Measurements from ENCODE around the gene COBLL1.
"Not testable (repeated sequence)": the region's sequence is repeated elsewhere in the genome, so short reads cannot be mapped to it uniquely, and the experiment has no call there.

The COBLL1 gene

GRCh38 chr2:164710837-164711765 lies 130.5 kb downstream of the COBLL1 start:
- DNase-seq, result no peak

- not testable (repeated sequence) for DNase-seq
Measured at GRCh38 chr2:164710252-164710836, 131.3 kb downstream of the COBLL1 start.

GRCh38 chr2:164706522-164706921 lies 135.1 kb downstream of the COBLL1 start:
- no peak for DNase-seq

GRCh38 chr2:164705412-164706167 lies 136.0 kb downstream of the COBLL1 start:
- no peak for DNase-seq

GRCh38 chr2:164703915-164704706 lies 137.5 kb downstream of the COBLL1 start:
- no peak for DNase-seq

- DNase-seq, result no peak
Measured at GRCh38 chr2:164701565-164701964, 140.1 kb downstream of the COBLL1 start.

- no peak for DNase-seq
Measured at GRCh38 chr2:164700390-164700789, 141.2 kb downstream of the COBLL1 start.

GRCh38 chr2:164697688-164698461 lies 143.7 kb downstream of the COBLL1 start:
- no peak for DNase-seq

GRCh38 chr2:164696634-164697033 lies 145.0 kb downstream of the COBLL1 start:
- DNase-seq, result no peak

GRCh38 chr2:164694275-164694695 lies 147.3 kb downstream of the COBLL1 start:
- no peak for DNase-seq

GRCh38 chr2:164693834-164694233 lies 147.8 kb downstream of the COBLL1 start:
- no peak for DNase-seq

GRCh38 chr2:164693390-164693789 lies 148.2 kb downstream of the COBLL1 start:
- DNase-seq, result no peak

GRCh38 chr2:164692958-164693357 lies 148.7 kb downstream of the COBLL1 start:
- DNase-seq, result no peak

- no peak for DNase-seq
Measured at GRCh38 chr2:164692114-164692513, 149.5 kb downstream of the COBLL1 start.

GRCh38 chr2:164691346-164691887 lies 150.2 kb downstream of the COBLL1 start:
- DNase-seq, result no peak

GRCh38 chr2:164690361-164690760 lies 151.3 kb downstream of the COBLL1 start:
- no peak for DNase-seq

- DNase-seq, result no peak
Measured at GRCh38 chr2:164688896-164689419, 152.7 kb downstream of the COBLL1 start.

- no peak for DNase-seq
Measured at GRCh38 chr2:164681009-164681408, 160.6 kb downstream of the COBLL1 start.

GRCh38 chr2:164678631-164679149 lies 162.9 kb downstream of the COBLL1 start:
- DNase-seq, result no peak

GRCh38 chr2:164677733-164678132 lies 163.9 kb downstream of the COBLL1 start:
- no peak for DNase-seq

GRCh38 chr2:164677271-164677670 lies 164.4 kb downstream of the COBLL1 start:
- DNase-seq, result no peak

Data from T-helper 1 cell (primary cell).